Mammary epithelial cell (primary cell): ENCODE measurements around the gene HDAC5.

ENCODE experiments used
- EZH2 ChIP-seq: IDR thresholded peaks from 2 replicates; pipeline ENCODE4 v1.6.1; 2012; ENCODE audit warnings: low read length, inconsistent platforms, borderline replicate concordance
- TF ChIP-seq, protein P1 (sequence below), 2 donors: IDR thresholded peaks in 1 of 2; conservative IDR thresholded peaks in 1 of 2; 2 replicates each; pipeline ENCODE4 v1.5.1; 2011 to 2012; ENCODE audit warnings: inconsistent platforms in 2 of 2, low read length in 2 of 2, mild to moderate bottlenecking in 2 of 2, control low read depth in 1 of 2, low read depth in 1 of 2; ENCODE audit not compliant: insufficient read depth in 1 of 2; ENCODE audit errors: extremely low read depth in 1 of 2

DNA sequence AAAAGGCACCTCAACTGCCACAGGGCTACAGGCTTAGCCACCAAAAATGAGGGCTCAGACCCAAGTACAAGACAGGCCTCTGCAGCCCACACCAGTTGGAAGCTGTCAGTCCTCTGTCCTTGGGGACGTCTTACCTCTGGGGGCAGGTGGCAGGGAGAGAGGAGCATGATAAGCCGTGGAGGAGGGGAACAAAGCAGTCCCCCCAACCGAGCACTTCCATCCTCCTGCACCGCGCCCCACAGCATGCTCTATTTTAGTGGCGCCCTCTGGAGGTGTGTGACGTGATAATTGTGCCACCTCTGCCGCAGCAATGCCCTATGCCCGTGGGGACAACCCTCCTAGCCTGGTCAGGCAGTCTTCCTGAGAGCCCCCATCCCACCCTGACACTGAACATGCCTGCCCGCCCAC is 39.3 kb downstream of the HDAC5 start:
- TF ChIP-seq, protein P1, sequence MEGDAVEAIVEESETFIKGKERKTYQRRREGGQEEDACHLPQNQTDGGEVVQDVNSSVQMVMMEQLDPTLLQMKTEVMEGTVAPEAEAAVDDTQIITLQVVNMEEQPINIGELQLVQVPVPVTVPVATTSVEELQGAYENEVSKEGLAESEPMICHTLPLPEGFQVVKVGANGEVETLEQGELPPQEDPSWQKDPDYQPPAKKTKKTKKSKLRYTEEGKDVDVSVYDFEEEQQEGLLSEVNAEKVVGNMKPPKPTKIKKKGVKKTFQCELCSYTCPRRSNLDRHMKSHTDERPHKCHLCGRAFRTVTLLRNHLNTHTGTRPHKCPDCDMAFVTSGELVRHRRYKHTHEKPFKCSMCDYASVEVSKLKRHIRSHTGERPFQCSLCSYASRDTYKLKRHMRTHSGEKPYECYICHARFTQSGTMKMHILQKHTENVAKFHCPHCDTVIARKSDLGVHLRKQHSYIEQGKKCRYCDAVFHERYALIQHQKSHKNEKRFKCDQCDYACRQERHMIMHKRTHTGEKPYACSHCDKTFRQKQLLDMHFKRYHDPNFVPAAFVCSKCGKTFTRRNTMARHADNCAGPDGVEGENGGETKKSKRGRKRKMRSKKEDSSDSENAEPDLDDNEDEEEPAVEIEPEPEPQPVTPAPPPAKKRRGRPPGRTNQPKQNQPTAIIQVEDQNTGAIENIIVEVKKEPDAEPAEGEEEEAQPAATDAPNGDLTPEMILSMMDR (conservative IDR thresholded peaks at IDR 0.05 in 1 of 2, IDR thresholded peaks at IDR 0.05 in 1 of 2; ENCODE audit: extremely low read depth in 1 of 2, insufficient read depth in 1 of 2, low read depth in 1 of 2, low read length in 2 of 2), result peak; percentile 33 to 37
- no peak for TF ChIP-seq EZH2
